H7 (cell line): ENCODE measurements around the gene AKR1E2. TPM values are rescaled to one million over a fixed set of nuclear protein-coding genes. Genes with fewer than 3 reads are reported as not detected.

ENCODE experiments used
- DNase-seq: peaks from one replicate; pipeline ENCODE4 v3.0.0; 2012
- H3K27me3 ChIP-seq: 2 replicates; pipeline ENCODE4 v1.6.0; 2011; ENCODE audit warnings: mild to moderate bottlenecking, low read length; ENCODE audit not compliant: control insufficient read depth, insufficient read depth
- H3K36me3 ChIP-seq: replicated peaks from 2 replicates; pipeline ENCODE4 v1.5.1; 2011; ENCODE audit warnings: low read length; ENCODE audit not compliant: control insufficient read depth, insufficient read depth
- H3K4me3 ChIP-seq: 2 replicates; pipeline ENCODE4 v1.5.1; 2011; ENCODE audit warnings: low read depth, mild to moderate bottlenecking, control low read depth, low read length, moderate library complexity; ENCODE audit not compliant: insufficient read depth
- total RNA-seq: library from RNA; depleted of rRNA; stranded (reverse); fragments of >200 nt; shearing (Covaris generic); gene quantifications from 2 replicates; pipeline ENCODE4 v1.2.3, GENCODE V29; 2014

The AKR1E2 gene
- total RNA-seq, 1 experiment from 2014 or later, result 4.5 TPM

- Histone ChIP-seq H3K4me3 (no peak overlapping the region), H3K36me3 (no peaks in the 10 kb centered on the region), H3K27me3 (no peaks in the 10 kb centered on the region)
- peak; percentile 16 for DNase-seq
Measured at GRCh38 chr10:4845766-4846165, 19.8 kb downstream of the AKR1E2 start.

DNA sequence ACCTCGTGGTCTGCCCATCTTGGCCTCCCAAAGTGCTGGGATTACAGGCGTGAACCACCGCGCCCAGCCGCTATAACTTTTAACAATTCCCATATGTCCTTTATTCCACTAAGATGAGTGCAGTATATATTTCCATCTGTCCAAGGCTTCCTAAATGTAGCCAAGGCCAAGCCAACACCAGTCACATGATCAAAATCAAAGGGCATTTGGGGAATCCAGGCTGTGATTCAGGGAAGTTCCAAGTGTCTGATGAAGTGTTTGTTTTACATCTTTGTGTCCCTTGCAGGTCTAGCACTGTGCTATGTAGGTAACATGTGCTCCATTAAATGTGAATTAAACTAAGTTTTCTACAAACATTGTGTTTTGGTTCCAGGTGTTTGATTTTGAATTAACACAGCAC, 20.8 kb downstream of the AKR1E2 start:
- Histone ChIP-seq H3K4me3 (no peak overlapping the region), H3K27me3 (no peaks in the 10 kb centered on the region)
- DNase-seq, result no peak

DNA sequence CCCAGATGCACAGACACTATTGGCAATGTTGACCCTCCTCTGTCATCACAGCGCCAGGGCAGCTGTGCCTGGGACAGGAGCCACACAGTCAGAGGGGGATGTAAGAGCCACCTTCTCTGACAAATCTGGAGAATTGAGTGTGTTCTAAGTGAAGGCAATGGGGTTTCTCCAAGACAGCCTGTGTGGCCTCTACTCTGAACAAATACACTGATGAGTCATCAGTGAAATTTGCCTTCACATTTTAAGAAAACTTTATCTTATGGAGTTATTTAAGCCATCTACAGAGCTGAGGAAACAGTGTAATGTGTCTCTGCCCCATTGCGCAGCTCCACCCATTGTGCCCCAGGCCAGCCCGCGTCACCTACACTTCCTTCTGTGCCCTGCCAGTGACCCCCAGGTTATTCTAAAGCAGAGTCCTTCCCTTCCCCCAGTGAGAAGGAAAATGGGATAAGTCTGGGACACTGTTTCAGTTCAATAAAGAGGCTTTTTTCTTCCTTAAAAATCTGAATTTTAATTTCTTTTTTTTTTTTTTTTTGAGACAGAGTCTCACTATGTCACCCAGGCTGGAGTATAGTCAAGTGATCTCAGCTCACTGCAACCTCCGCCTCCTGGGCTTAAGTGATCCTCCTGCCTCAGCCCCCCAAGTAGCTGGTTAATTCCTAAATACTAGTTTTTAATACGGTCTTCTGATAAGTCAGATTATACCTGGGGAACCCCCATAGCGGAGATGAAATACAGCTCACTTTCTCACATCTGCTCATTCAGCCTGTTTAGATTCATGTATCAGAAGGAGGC, 21.8 kb downstream of the AKR1E2 start:
- Histone ChIP-seq H3K4me3 (no peak overlapping the region), H3K27me3 (no peaks in the 10 kb centered on the region), H3K36me3 (no peaks in the 10 kb centered on the region)
- no peak for DNase-seq

More for the DNA sequence above, 20.8 kb downstream of the AKR1E2 start:
- H3K36me3 ChIP-seq, result no peaks in the 10 kb centered on the region

GRCh38 chr10:4848356-4849041, 22.5 kb downstream of the AKR1E2 start:
- DNase-seq, result no peak
- no peaks in the 10 kb centered on the region for H3K36me3 ChIP-seq
- H3K4me3 ChIP-seq, result no peak overlapping the region
- H3K27me3 ChIP-seq, result no peaks in the 10 kb centered on the region

- Histone ChIP-seq H3K36me3 (no peaks in the 10 kb centered on the region), H3K27me3 (no peaks in the 10 kb centered on the region), H3K4me3 (no peak overlapping the region)
- DNase-seq, result no peak
Measured at GRCh38 chr10:4849042-4849402, 23.0 kb downstream of the AKR1E2 start.

DNA sequence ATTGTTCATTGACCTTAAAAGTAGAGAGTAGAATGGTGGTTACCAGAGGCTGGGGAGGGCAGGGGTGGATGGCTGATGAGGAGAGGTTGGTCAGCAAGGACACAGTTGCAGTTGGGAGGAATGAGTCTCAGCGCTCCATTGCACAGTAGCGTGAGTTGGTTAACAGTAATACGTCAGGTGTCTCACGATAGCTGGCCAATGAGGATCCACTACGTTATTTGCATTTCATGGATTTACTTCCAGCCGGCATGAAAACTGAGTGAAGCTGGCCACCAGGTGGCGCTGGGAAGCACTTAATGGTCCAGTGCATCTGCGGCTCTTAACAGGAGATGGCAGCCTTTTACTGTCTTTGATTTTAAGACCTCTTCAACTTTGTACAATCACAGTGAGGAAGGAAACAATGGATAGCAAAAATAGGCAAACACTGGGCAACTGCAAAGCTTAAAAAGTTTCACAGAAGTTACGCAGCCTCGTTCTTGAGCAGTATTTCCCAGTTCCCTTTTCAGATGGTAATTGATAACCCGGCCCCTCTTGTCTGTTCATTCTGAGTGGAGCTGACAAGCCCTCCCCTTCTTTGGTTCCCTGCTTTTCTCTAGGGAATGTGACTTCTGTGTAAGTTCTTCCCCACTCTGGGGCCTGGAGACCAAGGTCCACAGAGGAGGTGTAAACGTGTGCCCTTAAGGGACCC, 23.7 kb downstream of the AKR1E2 start:
- H3K27me3 ChIP-seq, result no peaks in the 10 kb centered on the region
- DNase-seq, result peak; percentile 68
- H3K36me3 ChIP-seq, result no peaks in the 10 kb centered on the region
- H3K4me3 ChIP-seq, result no peak overlapping the region

- no peak overlapping the region for H3K4me3 ChIP-seq
- no peaks in the 10 kb centered on the region for H3K27me3 ChIP-seq
- no peak for DNase-seq
- no peaks in the 10 kb centered on the region for H3K36me3 ChIP-seq
Measured at GRCh38 chr10:4850397-4850796, 24.4 kb downstream of the AKR1E2 start.

DNA sequence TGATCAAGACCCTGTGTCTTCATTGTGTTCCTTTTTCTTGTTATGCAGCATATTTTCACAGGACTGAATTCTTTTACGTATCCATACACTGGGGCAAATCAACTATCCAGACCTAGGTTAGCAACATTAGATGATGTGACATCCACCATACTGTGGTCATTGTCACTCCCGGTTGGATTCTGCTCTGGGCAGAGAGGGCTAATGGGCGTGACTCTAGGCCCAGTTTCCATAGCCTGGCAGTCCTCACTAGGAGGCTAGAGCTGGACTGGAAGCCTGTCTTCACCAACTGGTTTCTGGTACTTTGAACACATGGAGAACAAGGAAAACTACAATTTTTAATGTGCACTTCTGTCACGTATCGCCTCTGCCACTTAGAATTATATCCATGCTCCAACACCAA, 25.2 kb downstream of the AKR1E2 start:
- no peak overlapping the region for H3K4me3 ChIP-seq
- no peaks in the 10 kb centered on the region for H3K27me3 ChIP-seq
- no peak for DNase-seq
- no peaks in the 10 kb centered on the region for H3K36me3 ChIP-seq

DNA sequence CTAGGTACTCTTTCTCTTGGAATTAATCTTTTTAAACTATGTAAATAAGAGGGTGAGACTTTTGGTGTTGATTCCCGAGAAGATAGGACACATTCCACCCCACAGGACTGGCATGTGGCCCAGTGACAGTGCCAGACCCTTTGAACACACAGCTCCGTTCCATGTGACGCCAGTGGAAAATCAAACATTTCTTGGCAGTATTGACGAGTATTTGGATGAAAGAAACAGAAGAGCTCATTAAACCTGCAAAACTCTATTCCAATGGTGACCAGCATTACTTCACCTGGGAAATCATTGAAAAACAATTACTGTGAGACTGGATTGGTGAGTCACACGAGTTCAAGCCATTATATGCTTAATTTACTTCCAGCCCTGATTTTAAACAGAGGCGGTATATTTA, 25.8 kb downstream of the AKR1E2 start:
- DNase-seq, result no peak
- H3K4me3 ChIP-seq, result no peak overlapping the region
- no peaks in the 10 kb centered on the region for H3K36me3 ChIP-seq
- H3K27me3 ChIP-seq, result no peaks in the 10 kb centered on the region

GRCh38 chr10:4865945-4866661, 40.1 kb downstream of the AKR1E2 start:
- Histone ChIP-seq H3K4me3 (no peak overlapping the region), H3K36me3 (no peaks in the 10 kb centered on the region), H3K27me3 (no peaks in the 10 kb centered on the region)
- DNase-seq, result no peak

DNA sequence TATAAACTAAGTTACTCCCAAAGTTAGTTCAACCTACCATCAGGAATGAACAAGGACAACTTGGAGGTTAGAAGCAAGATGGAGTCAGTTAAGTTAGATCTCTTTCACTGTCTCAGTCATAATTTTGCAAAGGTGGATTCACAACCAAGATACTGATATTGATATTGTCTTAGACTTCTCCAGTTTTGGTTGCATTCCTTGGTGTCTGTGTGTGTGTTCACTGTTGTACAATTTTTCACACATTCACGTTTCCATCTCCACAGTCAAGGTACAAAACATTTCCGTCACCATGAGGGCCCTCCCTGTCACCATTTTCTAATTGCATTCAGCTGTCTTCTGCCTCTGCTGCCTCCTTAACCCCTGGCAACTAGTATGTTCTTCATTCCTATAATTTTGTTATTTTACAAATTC, 41.1 kb downstream of the AKR1E2 start:
- Histone ChIP-seq H3K27me3 (no peaks in the 10 kb centered on the region), H3K36me3 (no peaks in the 10 kb centered on the region), H3K4me3 (no peak overlapping the region)
- DNase-seq, result no peak

DNA sequence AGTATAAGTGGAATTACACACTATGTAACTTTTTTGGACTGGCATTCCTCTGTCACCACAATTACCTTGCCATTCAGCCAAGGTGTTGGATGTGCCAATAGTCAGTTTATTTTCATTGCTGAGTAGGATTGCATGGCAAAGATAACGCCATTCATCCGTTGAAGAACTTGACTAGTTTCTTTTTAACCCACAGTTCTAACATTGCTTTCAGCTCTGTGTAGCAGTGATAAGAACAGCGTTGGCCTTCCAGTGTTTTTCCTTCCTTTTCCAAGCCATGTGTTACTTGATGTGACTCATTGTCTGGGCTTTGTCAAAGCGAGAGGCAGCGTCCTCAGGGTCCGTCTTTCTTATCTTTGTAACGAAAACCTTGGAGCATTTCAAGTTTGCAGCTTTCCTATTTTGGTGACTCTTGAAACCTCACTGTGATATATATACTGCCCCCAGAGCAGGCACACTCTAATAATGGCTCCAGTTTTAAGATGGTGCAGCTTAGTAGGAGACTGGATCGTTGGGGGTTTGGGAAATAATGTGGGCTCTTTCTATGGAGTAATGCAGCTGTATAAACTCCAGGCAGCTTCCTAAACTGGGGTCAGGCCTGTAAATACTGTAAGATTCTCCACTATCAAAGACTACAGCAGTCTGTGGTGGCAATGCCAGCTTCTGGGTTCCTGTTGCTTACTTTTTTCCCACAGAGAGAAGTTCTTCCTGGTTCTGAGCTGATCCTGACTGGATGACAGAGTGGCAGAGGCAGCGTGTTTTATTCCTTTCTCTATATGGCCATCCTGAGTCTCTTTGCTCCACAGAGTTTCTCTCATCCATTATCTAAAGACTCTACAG, 41.7 kb downstream of the AKR1E2 start:
- Histone ChIP-seq H3K36me3 (no peaks in the 10 kb centered on the region), H3K27me3 (no peaks in the 10 kb centered on the region), H3K4me3 (no peak overlapping the region)
- DNase-seq, result no peak

DNA sequence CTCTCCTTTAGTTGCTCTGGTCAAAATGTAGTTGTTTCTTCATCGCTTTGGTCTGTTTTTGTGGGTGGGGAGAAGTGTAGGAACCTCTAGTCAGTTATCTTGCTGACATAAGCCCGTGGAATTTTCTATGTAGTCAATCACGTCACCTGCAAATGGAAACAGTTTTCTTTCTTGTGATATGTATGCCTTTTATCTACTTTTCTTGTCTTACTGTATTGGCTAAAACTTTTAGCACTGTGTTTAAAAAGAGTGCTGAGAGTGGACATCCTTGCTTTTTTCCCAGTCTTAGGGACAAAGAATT, 42.3 kb downstream of the AKR1E2 start:
- H3K27me3 ChIP-seq, result no peaks in the 10 kb centered on the region
- no peak for DNase-seq
- no peak overlapping the region for H3K4me3 ChIP-seq
- no peaks in the 10 kb centered on the region for H3K36me3 ChIP-seq

DNA sequence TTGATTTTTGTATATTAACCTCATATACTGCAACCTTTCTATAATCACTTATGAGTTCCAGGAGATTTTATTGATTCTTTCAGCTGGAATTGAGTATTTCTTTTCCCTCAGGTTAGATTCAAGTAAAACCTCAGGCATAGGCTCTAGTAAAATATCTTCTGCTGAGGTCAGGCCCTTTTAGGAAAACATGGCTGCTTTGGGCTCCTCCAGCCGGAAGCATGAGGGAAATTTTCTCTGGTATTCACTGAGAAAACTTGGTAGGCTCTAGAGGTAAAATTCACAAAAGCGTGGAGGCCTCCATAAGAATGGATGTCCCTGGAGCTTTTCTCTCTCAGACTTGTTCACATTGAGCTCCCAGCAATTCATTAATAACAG, 56.7 kb downstream of the AKR1E2 start:
- Histone ChIP-seq H3K4me3 (no peak overlapping the region), H3K27me3 (no peaks in the 10 kb centered on the region), H3K36me3 (no peaks in the 10 kb centered on the region)
- DNase-seq, result no peak
